AG20443 (cell line): ENCODE measurements around the gene PHOX2A.
A peak's percentile ranks its signal among the peaks of the same experiment; 100 is the strongest.
"Not testable (repeated sequence)": the region's sequence is repeated elsewhere in the genome, so short reads cannot be mapped to it uniquely, and the experiment has no call there.

ENCODE experiments used
- DNase-seq: peaks from one replicate; pipeline ENCODE4 v3.0.0; 2012; ENCODE audit warnings: low spot score, mixed read lengths

The PHOX2A gene

GRCh38 chr11:72244060-72244360 lies at the start of gene PHOX2A:
Gene PHOX2A (minus strand): TSS chr11:72244176. CDS start chr11:72244004, 172 bp downstream.
- no peak for DNase-seq

DNA sequence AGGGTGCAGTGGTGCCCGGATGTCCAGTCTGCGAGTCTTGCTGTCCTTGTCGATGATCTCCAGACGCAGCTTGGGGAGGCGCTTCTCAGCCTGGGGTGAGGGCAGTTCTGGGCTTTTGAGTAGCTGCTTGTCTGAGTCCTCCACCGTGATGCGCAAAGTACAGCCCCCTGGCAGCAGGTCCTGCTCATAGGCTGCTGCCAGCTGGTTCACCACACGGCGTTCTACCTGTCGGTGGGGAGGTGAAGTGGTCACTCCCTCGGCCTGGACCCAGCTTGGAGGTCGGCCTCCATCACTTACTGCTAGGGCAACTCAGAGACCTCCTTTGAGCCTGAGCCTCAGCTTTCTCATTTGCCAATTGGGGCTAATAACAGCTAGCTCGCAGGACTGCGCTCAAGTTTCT lies 49.4 kb upstream of the PHOX2A start:
- DNase-seq: no peak

GRCh38 chr11:72292106-72292785 lies 48.3 kb upstream of the PHOX2A start:
- DNase-seq: no peak

GRCh38 chr11:72290741-72291140 lies 46.8 kb upstream of the PHOX2A start:
- DNase-seq: peak; percentile 42

DNA sequence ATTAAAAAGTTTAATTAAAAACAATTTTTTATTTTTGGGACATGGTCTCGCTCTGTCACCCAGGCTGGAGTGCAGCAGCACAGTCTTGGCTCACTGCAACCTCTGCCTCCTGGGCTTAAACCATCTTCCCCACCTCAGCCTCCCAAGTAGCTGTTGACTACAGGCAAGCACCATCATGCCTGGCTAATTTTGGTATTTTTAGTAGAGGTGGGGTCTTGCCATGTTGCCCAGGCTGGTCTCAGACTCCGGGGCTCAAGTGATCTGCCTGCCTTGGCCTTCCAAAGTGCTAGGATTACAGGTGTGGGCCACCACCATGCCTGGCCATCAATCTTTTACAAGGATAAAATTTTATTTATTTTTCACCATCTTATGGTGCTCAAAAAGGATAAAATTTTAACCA lies 43.3 kb upstream of the PHOX2A start:
- DNase-seq: no peak

DNA sequence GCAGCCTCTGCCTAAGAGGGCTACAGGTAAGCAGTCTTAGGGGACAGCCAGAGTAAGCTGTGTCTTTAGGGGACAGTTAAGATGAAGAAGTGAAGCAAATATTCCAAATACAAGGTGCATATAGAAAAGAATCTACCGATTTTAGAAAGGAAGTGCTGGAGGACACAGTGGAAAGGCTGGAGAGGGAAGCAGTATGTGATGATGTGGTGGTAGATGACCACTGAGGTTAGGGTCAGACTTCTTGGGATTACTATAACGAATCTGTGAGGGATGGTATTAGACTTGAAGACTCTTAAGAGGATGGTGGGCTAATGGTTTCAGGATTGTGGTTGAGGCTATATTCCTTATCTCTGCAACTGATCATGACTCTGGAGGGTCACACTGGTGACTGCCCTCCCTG lies 40.0 kb upstream of the PHOX2A start:
- DNase-seq: no peak

- DNase-seq: no peak
These were observed 36.8 kb upstream of the PHOX2A start for GRCh38 chr11:72280726-72281315.

DNA sequence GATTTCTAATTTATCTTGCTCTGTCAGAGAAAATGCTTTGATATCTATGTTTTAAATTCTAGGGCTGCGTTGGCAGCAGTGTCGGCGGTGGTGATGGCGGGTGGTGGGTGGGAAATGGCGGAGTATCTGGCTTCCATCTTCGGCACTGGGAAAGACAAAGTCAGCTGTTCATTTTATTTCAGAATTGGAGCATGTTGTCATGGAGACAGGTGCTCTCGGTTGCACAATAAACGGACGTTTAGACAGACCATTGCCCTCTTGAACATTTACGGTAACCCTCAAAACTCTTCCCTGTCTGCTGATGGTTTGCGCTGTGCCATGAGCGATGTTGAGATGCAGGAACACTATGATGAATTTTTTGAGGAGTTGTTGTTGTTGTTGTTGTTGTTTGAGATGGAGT lies 36.1 kb upstream of the PHOX2A start:
- DNase-seq: no peak

- no peak for DNase-seq
These were observed 34.9 kb upstream of the PHOX2A start for GRCh38 chr11:72278905-72279304.

GRCh38 chr11:72274435-72274834 lies 30.5 kb upstream of the PHOX2A start:
- no peak for DNase-seq

DNA sequence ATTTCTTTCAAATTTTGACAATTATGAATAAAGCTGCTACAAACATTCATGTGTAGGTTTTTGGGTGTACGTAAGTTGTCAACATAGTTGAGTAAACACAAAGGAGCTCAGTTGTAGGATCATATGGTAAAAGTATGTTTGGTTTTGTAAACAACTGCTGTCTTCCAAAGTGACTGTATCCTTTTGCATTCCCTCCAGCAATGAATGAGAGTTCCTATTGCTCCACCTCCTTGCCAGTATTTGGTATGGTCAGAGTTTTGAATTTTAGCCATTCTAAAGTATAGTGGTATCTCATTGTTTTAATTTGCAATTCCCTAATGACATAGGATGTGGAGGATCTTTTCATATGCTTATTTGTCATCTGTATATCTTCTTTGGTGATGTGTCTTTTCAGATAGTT lies 28.0 kb upstream of the PHOX2A start:
- DNase-seq: no peak

GRCh38 chr11:72267956-72268617 lies 24.1 kb upstream of the PHOX2A start:
- DNase-seq: no peak

- DNase-seq: not testable (repeated sequence)
These were observed 23.0 kb upstream of the PHOX2A start for GRCh38 chr11:72266960-72267359.

- DNase-seq: no peak
These were observed 22.0 kb upstream of the PHOX2A start for GRCh38 chr11:72265951-72266350.

GRCh38 chr11:72263361-72263760 lies 19.4 kb upstream of the PHOX2A start:
- DNase-seq: peak; percentile 56

DNA sequence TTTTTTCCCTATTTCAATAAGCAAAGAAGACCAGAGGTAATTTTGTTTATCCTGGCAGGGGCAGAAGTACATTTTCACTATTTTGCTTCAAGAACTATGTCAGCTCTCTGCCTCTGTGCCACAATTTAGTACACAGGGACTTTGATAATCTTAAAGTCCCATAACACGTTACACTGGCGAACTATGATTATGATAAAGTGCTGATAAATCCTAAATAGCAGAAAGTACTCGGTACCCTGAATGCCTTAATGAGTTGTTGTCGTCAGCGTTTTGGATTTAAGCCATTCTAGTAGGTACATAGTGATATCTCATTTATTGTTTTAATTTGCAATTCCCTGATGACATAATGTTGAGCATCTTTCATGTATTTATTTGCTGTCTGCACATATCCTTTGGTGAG lies 16.6 kb upstream of the PHOX2A start:
- DNase-seq: no peak

DNA sequence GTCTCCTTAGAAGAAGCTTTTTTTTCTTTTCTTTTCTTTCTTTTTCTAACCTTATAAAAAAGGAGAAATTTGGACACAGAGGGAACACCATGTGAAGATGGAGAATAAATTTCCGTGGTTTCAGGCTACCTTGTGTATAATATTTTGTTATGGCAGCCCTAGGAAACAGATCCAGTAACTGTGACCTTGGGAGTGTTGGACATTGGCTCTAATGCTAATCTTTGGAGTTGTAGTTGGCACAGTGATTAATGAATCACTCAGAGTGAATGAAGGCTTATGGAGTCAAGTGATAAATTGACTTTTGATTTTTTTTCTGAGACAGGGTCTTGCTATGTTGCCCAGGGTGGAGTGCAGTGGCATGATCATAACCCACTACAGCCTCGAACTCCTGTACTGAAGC lies 15.5 kb upstream of the PHOX2A start:
- DNase-seq: no peak

GRCh38 chr11:72257570-72257969 lies 13.6 kb upstream of the PHOX2A start:
- DNase-seq: no peak

- no peak for DNase-seq
These were observed 10.5 kb upstream of the PHOX2A start for GRCh38 chr11:72254299-72254993.

- DNase-seq: no peak
These were observed 9.4 kb upstream of the PHOX2A start for GRCh38 chr11:72253392-72253791.

DNA sequence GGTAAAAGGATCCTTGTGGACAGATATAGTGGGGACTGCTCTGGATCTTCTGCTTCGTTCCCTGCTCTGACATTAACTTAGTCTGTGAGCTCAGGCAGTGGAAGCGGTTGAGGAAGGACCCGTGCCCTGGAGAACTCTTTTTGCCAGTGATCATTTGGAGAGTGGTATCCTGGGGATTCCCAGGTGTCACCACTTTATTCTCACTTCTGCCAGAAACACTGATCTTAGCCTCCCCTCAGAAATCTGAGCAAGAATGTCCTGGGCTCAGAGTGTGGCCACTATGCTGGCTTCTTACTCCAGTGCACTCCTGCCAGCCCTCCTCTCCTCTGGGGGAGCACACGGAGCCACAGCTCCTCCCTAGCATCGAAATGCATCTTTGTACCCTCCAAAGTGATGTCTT lies 7.6 kb upstream of the PHOX2A start:
- DNase-seq: no peak

DNA sequence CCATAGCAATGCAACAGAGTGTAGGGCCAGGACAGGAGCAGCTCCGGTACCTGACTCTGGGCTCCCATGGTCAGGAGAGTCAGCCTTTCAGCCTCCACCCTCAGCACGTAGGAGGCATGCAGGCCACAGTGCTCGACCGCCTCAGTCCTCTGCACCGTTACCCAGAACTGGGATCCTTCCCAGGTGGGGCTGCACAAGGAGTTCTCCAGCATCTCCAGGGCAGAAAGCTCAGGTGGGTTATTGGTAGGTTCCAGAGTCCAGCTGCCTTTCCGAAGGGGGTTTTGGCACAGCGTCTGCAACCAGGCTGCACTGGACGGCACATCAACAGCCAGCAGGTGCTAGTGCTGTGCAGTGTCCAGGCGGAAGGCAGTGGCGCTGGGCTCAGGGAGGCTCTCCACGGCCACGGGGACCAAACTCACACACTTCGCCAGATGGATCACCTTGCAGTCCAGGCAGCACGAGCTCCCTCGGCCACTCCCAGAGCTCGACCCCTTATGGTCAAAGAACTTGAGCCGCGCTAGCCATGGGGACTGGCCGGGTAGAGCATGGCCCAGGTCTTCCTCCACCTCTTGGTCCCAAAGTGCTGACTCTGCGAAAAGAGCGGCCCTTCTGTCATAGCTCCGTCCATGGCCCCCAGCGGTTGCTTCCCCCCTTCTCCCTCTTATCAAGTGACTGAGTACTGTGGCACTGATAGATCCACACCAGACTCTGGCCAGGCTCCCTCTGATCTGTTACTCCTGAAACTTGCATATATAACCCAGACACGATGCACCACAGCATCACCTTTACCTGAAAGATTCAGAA lies 6.9 kb upstream of the PHOX2A start:
- DNase-seq: no peak
